GM19351 (cell line): ENCODE results near the gene TMEM127.
A peak's percentile ranks its signal among the peaks of the same experiment; 100 is the strongest.
"Not testable (repeated sequence)": the region's sequence is repeated elsewhere in the genome, so short reads cannot be mapped to it uniquely, and the experiment has no call there.

Experiments
- ATAC-seq: cut with Tn5 transposase; IDR thresholded peaks from one replicate; pipeline ENCODE4 v1.9.1; 2021; ENCODE audit warnings: mild to moderate bottlenecking, moderate library complexity; ENCODE audit not compliant: unreplicated experiment

TMEM127 gene

DNA sequence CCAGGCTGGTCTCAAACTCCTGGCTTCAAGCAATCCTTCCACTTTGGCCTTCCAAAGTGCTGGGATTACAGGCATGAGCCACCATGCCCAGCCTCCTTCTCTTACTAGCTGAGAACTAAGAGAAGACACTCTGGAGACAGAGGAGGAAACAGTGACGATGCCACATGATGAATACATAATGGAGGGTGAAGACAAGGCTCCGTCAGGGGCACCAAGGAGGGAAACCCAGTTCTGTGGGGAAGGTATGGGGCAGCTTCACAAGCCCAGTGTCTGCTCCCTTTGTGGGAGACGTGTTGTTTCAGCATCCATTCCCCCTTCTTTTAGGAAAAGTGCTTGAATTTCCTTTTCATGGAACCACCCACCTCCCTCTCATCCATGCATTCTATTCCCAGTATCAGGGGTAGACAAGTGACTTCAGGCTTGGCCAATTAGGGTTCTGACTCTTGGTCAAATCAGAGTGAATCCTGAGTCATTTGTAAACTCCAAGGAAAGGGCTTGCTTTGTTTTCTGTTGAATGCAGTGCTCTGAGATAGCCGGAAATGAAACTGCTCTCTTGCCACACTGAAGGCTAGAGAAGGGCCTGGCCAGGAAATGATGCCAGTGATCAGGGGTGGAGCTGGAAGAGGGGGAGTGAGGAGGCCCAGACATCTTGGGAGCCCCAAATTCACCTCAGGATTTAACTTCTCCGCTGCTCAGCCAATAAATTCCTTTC, 23.7 kb downstream of the TMEM127 start:
- peak; percentile 82 for ATAC-seq

DNA sequence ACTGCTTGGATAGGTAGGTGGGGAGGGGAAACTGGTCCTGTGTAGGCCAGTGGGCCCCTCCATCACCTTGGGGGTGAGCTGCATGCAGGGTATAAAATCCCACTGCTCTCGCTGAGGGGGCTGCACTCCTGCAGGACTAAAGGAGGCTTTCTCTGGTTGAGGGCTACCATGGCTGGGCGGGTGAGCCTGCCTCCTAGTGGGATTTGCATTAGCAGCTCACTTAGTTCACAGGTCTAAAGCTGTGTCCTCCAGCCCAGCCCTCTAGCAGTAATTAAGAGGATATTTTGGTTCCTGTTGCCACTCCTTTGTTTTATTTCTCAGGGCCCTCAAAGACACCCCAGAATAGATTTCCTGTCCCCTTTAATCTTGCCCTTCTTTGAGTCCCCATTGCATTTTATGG, 24.6 kb downstream of the TMEM127 start:
- ATAC-seq: no peak

DNA sequence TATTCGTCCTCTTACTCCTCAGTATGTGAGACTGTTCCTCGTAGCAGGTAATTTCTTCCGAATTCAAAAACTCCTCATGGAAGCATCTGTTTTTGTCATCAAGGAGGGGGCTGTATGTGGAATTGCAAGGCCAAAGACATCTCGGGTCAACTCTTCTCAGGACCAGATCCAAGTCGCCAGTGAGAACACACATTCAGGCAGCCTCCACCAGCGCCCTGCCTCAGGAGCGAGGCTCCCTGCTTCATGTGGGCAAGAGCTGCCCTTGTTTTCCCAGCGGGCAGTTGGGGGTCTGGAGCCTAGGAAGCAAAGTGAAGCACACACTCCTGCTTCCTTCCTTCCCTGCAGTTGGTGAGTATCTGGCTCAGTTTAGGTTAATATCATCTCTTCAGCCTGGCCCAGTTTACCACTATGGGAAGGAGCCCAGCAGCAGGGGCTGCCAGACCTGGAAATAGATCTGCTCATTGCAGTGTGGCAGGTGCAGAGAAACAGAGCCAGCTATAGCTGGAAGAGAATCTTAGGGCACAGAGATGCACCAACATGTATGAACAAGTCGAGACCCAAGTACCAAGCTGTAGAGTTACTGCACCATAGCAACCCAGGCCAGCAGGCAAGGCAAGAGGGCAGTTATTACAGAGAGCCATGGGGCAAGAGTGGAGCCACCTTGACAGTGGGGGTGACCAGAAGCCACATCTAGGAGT, 25.3 kb downstream of the TMEM127 start:
- ATAC-seq: no peak

DNA sequence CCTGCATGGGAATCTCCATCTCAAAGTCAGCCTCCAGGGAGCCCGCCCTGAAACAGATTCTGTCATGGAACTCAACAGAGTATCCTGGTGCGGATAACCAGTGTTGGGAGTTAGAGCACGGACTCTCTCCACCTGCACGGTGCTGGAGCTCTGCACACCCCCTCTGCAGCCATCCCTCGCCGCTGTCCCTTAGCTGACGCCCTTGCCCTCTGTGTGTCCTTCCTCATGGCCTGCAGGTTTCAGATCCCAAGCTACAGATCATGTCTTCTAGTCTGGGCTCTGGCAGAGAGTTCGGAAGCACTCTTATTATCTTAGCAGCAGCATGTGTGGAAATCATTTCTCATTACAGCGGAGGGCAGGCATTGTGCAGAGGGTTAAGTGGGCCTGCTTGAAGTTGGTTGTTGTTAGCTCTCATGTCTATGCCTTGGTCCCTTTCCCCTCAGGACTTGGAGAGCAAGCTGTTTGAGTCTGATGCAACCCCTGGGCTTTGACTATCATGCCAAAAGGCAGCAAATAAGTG, 26.0 kb downstream of the TMEM127 start:
- ATAC-seq: no peak

DNA sequence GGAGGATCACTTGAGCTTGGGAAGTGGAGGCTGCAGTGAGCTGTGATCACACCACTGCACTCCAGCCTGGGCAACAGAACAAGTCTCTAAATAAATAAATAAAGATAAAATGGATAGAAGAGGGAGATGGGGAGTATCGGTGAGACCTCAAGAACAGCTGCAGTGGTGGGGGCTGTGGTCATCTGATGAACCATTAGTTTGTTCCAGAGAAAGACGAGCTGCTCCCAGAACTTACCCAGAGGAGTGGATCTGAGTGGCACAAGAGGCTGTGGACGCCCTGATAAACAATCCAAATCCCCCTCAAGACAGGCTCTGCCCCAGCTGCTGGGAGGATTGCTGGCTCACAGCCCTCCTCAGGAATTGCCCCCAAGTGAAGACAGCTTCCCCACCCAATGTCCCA, 26.7 kb downstream of the TMEM127 start:
- no peak for ATAC-seq

DNA sequence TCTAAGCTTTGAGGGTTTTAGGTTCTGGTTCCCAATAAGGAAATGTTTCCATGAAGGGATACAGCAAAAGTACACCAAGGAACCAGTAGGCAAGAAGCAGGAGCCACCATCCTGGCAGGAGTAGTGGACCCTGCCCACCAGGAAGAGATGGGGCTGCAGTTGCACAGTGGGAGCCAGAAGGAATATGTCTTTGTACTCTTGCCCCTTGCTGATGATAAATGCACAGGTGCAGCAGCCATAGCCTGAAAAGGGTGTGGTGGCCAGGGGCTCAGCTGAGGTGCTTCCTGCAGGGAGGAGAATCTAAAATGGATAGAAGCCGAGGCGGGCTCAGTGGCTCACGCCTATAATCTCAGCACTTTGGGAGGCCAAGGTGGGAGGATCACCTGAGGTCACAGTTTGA, 27.5 kb downstream of the TMEM127 start:
- no peak for ATAC-seq

DNA sequence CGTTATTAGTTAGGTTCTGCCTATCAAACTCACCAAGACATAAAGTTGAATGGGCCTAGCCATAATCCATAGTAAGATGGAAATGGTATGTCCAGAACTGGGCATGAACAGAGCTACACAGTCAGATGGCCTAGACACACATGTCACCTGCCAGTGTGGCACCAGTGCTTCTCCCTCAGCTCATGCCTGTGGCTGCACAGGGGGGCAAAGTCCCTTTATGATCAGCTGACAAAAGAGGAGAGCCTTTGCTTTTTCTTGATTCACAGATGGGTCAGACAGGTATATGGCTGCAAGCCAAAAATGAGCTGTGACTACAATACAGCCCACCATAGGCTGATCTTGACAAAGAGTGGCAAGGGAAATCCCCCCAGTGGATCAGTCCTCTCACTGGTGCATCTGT, 28.9 kb downstream of the TMEM127 start:
- no peak for ATAC-seq

DNA sequence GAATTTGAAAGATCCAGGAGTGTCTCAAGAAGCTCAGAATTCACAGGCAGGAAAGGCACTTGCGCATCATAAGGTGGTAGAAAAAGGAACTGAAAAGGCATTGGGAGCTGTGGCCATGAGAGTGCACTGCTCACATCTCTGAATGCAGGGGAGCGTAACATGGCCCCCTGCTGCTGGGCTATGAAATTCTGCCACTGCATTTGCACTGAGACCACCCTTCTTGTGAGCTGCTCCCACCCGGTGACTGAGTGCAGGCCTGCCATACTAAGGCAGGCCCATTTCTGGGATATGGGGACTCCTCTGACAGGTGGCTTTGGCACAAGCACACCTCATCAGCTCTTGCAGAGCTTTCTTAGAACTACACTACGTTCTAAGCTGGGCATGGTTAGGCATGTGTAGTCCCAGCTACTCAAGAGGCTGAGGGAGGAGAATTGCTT, 31.9 kb downstream of the TMEM127 start:
- peak; percentile 94 for ATAC-seq

DNA sequence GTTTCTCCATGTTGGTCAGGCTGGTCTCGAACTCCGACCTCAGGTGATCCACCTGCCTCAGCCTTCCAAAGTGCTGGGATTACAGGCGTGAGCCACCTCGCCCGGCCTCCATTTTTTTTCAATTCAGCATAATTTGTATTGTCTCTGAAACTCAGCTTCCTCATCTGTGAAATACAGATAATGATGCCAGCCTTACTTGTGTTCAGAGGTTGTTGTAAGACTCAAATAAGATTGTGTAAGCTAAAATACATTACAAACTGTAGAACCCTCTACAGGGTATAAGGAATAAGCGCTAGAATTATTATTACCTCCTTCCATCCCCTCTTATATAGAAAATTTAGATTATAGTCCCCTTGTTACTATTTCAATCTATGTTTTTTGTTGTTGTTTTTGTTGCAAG, 32.4 kb downstream of the TMEM127 start:
- no peak for ATAC-seq

DNA sequence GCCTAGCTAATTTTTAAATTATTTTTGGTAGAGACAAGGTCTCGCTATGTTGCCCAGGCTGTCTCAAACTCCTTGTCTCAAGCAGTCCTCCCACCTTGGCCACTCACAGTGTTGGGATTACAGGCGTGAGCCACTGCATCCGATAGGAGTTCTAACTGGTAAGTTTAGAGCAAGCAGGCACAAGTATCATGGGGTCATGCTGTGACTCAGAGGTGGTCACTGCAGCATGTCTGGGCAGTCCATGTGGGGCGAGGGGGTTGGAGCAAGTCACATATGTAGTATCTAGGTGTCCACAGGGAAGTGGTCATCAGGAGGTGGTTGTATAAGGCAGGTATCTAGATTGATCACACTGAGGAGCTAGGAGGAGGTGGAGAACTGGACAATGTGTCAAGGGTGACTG, 34.5 kb downstream of the TMEM127 start:
- ATAC-seq: no peak

DNA sequence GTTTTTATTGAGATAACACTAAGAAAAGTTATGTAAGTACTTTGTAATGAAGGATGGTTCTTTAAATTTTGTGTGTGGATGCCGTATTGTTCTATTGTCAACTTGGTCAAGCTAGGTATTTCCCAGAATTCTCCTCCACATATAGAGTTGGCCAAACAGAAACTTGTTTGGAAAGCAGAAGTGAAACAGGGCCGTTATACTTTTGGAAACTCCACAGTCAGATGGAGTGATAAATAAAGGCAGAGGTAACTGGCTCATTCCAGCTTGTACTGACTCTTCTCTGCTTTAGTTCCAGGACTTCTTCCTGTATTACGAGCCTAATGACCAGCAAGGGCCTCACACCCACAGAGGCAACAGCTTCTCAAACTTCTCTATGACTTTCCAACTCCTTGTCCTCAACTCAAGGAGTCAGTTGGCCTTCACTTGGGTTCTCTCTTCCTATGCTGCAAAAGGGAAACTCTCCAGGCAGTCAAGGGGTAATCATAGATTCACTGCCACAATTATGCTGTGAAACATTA, 40.7 kb downstream of the TMEM127 start:
- peak; percentile 78 for ATAC-seq

DNA sequence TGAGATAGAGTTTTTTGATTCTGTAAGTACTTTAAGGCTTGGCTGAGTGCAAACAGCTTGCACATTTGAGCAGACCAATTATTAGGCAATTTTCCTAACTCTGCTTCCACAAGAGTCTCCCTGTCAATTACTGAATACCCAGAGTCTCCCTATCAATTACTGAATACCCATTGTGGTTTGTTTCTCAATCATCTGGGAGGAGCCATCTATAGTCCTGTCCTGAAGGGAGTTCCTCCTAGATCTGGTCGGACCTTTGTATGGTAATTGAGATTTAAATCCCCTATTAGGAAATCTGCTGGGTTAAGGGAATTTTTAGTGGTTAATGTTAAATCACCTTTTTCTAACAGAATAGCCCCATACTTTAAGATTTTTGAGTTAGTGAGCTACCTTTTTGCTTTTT, 44.7 kb downstream of the TMEM127 start:
- not testable (repeated sequence) for ATAC-seq

DNA sequence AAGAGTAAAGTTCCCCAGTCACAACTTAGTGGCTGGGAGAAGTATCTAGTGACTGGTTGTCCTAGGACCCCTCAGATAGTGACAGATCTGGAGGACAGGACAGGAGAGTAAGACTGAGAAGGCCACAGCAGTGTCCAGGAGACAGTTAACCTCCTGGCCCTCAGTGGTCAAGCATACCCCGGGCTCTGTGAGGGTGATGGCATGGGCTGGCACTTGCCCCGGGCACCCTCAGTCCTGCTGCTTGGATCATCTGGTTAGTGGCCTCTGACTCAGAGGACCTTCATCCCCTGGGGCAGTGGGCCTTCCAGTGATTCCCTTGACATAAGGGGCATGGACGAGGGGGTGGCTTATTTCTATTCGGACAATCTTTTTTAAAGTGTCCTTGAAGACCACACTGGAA, 45.8 kb downstream of the TMEM127 start:
- not testable (repeated sequence) for ATAC-seq

DNA sequence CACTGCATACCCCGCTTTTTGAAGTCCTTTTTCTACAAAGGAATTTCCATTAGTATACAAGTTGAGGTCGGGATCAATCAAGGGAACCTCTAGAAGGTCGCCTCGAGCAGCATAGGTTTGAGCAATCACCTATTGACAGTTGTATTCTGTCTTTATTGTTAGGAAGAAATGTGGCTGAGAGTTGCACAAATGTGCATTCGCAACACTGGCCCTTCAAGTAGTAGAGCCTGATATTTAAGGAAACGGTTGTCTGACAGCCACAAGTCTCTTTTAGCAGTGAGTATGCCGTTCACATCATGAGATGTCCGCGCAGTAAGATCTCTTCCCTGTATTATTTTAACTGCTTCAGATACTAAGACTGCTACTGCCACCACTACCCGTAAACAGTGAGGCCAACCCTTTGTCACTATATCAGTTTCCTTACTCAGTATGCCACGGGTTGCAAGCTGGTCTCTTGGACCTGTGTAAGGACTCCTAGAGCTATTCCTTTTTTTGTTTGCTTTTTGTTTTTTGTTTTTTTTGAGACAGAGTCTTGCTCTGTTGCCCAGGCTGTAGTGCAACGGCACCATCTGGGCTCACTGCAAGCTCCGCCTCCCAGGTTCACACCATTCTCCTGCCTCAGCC, 47.2 kb downstream of the TMEM127 start:
- no peak for ATAC-seq

DNA sequence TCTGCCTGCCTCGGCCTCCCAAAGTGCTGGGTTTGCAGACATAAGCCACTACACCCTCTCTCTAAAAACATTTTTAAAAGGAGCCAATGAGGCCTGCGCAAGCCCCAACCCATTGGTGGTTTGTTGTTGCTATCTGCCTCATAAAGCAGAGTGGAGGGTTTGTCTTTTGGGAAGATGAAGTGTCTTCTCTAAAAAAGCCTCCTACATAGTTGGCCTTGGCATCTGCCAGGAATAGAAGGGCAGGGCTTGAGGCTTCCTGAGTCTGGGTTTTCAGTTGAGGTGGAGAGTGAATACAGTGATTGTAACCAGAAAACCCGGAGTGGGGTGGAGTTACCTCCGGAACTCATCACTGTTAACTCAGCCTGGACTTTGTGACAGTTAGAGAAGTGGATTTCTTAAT, 51.2 kb downstream of the TMEM127 start:
- no peak for ATAC-seq

DNA sequence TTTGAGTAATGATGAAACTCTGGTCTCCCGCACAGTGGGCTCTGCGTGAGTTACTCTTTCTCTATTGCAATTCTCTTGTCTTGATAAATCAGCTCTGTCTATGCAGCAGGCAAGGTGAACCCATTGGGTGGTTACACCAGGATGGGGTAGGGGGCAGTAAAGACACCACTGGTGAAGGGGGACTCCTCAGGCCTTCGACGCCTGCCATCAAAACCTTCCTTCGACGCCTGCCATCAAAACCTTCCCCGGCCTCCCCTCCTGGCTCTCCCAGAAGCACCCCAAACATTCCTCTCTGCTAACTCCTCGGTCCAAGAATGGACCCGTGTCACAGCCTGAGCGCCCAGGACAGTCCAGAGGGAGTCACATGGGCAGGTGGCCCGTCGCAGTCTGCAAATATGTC, 52.4 kb downstream of the TMEM127 start:
- no peak for ATAC-seq

DNA sequence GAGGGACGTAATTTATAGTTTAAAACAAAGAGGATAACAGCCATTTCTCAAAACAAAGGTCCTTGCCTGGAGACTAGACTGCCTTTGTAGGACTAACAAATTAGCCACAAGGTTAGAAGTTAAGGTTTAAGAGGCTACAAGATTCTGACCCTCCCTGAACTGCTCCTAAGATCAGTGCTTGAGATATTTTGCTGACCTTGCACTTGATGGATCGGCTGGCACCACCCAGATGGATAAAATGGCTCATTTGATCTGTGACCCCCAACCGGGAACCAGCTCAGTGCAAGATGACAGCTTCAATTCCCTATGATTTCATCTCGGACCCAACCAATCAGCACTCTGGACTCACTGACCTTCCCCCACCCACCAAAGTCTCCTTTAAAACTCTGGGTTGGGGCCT, 53.5 kb downstream of the TMEM127 start:
- no peak for ATAC-seq

DNA sequence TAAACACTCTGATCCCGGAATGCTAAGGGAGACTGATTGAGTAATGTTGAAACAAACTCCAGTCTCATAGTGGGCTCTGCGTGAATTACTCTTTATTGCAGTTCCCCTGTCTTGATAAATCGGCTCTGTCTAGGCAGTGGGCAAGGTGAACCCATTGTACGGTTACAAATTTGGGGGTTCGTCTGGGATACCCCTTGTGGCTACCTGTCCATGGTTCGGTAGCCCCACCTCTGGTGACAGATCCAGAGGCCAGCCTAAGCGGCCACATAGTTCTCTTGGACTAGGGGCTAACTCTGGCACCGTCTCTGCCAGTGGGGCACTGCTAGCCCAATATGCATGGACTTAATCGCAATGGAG, 56.1 kb downstream of the TMEM127 start:
- ATAC-seq: no peak

DNA sequence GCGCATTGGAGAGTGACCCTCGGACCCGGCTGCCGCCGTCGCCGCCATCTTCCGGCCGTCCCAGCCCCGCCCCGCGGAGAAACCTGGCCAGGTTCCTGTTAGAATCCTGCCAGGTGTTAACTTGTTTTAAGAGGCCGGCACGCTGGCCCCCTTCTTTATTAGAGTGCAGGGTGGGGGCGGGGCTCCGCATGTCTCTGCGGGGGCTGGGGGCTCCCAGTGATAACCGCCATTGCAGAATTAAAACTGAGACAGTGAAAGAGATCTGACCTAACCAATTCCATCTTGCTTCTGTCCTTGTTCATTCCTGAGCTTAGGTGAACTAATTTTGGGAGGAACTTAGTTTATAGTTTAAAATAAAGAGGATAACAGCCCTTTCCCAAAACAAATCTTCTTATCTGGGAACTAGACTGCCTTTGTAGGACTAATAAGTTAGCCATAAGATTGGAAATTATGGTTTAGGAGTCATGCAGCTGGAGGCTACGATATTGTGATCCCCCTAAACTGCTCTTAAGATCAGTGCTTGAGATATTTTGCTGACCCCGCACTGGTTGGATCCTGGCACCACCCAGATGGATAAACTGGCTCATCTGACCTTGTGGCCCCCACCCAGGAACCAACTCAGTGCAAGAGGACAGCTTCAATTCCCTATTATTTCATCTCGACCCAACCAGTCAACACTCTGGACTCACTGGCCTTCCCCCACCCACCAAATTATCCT, 56.6 kb downstream of the TMEM127 start:
- no peak for ATAC-seq

DNA sequence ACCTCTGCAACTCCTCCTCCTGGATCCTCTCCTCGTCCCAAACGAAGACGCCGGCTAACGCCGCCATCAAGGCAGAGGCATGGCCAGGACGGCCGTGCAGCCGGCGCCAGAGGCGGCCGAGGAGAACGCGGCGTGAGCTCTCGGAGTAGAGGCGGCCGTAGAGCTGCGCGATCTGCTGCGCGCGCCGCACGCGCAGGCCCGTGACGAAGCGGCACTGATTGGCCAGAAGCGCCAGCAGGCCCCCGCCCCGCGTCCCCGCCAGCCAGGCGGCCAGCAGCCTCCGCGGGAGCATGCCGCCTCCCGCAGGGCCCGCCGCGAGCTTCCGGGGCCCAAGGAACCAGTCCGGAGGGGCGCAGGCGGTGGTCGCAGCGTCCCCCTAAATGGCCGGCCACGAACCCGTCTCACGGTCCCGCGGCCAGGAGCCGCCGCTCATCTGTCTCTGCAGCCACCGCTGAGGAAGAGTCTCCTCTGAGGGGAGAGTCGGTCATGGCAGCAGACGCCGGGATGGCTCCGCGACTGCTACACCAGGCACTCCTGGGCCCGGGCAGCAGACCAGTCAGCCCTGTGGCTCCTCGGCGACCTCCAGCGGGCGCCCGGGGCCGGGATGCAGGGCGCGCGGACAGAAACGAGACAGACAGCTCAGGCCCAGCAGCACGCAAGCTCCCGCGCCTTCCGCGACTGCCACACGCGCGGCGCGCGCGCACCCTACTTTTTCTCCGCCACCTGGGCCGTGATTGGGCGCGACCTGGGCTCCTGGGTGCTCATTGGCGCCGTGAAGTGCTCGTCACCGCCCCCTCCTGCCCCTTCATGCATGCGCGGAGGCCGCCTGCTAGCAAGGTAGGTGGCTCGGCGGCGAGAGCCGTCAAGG, 57.4 kb downstream of the TMEM127 start, which contains the start of gene STARD7:
STARD7 (minus strand) TSS at position 685 of the 868 bp plus-strand sequence; CDS start at position 292, 393 bp downstream.
- ATAC-seq: peak; percentile 86
